Neuron (in vitro differentiated cells): ENCODE results near the gene CYTH3.

ENCODE experiments used
- H2AFZ ChIP-seq: one replicate; pipeline ENCODE4 v1.6.1; 2013; ENCODE audit warnings: low read depth, mild to moderate bottlenecking, inconsistent platforms, low read length, moderate library complexity
- H3K27me3 ChIP-seq: one replicate; pipeline ENCODE4 v1.6.1; 2013; ENCODE audit warnings: low read length; ENCODE audit not compliant: insufficient read depth
- H3K36me3 ChIP-seq: one replicate; pipeline ENCODE4 v1.6.1; 2013; ENCODE audit warnings: low read length; ENCODE audit not compliant: insufficient read depth
- H3K4me1 ChIP-seq: one replicate; pipeline ENCODE4 v1.6.1; 2013; ENCODE audit warnings: low read length; ENCODE audit not compliant: insufficient read depth
- H3K4me3 ChIP-seq: 2 replicates; pipeline ENCODE4 v1.5.1; 2013; ENCODE audit warnings: mild to moderate bottlenecking, low read length, moderate library complexity
- H3K9me3 ChIP-seq: one replicate; pipeline ENCODE4 v1.6.1; 2013; ENCODE audit warnings: low read length

Gene CYTH3

DNA sequence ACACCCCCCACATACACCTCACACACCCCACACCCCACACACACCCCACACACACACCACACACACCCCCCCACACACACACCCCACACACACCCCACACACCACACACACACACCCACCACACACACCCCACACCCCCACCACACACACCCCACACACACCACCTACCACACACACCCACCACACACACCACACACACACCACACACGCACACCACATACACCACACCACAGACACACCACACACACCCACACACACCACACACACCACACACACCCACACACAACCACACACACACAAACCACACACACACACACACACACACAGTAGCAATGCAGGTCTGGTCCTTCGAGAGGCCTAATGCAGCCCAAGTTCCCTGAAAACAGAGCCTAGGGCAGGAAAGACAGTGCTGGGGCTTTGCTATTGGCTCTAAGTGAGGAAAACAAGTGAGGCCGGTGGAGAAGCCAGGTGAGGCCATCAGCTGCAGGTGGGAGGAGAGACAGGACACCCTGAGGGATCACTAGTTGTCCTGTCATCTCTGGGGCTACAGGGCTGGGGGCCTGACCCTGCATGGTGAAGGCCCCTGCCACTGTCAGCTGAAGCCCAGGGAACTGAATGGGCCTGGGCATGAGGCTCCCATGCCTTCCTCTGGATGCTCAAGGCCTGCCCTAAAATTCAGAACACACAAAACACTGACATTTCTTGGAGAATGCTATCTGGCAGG lies 92.6 kb downstream of the CYTH3 start:
- Histone ChIP-seq H3K27me3 (no peaks in the 10 kb centered on the region), H3K4me1 (no peaks in the 10 kb centered on the region), H3K4me3 (no peak overlapping the region), H2AFZ (no peak overlapping the region), H3K36me3 (peaks cover 9% of the 10 kb centered on the region), H3K9me3 (no peaks in the 10 kb centered on the region)

DNA sequence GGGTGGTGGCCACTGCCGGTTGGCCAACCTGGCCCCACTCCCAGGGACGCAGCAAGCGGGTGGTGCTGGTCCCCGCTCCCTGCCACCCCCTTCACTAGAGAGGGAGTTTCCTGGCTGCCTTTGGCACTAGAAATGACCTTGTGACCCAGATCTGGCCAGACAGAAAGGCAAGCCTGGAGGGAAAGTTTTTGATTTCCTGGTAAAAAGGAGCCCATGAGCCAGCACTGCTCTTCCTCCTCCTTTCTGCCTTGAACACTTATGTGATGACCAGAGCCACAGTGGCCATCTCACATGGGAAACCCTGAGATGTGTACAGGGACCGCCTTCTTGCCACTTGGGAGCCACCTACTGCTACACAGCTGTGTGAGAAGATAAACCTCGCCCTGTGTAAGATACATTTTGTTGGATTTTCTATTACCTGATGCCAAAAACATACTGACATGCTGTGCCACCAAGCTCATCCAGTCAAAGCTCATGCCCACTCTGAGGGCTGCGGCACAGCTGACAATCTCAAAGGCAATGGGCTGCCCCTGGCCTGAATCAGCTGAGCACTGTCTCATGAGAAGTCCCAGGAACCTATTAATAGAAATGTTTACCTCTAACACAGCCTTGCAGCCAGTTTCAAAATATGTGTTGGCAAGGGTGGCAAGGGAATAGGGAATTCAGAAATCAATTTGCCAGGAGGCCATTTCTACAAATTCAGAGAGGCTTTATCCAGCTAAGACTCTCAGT lies 94.0 kb downstream of the CYTH3 start:
- Histone ChIP-seq H3K9me3 (no peaks in the 10 kb centered on the region), H3K4me3 (no peak overlapping the region), H3K27me3 (no peaks in the 10 kb centered on the region), H3K4me1 (no peaks in the 10 kb centered on the region), H2AFZ (no peak overlapping the region), H3K36me3 (peaks cover 10% of the 10 kb centered on the region)

DNA sequence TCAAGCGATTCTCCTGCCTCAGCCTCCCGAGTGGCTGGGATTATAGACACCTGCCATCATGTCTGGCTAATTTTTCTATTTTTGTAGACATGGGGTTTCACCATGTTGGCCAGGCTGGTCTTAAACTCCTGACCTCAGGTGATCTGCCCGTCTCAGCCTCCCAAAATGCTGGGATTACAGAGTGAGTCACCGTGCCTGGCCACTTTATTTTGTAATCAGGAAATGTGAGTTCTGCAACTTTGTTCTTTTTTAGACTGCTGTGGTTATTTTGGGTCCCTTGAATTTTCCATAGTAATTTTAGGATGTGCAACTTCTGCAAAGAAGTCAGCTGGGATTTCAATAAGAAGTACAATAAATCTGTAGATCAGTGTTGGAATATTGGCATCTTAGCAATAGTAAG lies 96.8 kb downstream of the CYTH3 start:
- Histone ChIP-seq H3K4me1 (no peaks in the 10 kb centered on the region), H3K36me3 (peaks cover 19% of the 10 kb centered on the region), H3K4me3 (no peak overlapping the region), H3K9me3 (no peaks in the 10 kb centered on the region), H2AFZ (no peak overlapping the region), H3K27me3 (no peaks in the 10 kb centered on the region)

DNA sequence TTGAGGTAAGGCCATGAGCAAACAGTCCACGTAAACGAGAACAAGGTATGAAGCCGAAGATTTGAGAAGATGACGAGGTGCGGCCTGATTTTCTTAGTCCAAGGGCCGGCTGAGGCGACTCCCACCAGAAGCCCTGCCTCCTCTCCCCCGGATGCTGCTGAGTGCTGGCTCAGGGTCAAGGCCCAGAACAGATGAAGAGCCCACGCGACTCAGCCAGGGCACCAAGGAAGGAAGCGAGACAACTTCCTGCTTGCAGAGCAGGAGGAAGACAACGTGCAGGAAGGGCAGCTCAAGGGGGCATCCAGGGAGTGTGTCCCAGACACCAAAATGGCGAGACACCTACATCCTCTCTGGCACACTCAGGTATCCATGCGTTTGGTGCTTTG lies 99.5 kb downstream of the CYTH3 start:
- Histone ChIP-seq H3K36me3 (peaks cover 28% of the 10 kb centered on the region), H3K4me1 (no peaks in the 10 kb centered on the region), H2AFZ (no peak overlapping the region)

DNA sequence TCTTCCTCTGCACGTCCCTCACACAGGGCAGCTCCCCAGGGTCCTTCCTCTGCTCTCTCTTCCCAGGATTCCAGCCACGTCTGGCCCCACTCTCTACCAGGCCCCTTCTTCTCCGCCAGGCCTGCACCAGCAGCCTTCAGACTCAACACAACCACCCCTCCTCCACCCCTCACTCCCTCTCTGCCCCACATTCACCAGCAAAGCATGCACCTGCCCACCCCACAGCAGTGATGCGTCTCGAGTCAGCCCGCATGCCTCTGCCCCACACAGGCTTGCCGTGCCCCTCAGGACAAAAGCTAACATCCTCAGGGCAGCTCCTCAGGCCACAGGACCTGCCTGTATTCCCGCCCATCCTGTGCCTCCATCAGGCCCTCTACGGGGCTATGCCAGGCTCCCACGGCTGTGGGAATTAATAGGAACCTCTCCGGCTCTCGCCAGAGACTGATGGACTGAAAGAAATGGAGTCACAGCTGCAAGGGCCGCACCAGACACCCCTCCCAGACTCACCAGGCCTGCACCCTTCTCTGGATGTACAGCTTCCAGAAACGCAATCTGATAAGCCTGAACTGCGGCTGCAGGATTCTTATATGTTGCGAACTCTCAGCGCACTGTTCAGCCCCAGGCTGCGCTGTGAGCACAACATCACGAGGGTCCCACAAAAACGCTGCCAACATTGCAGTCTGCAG lies 100.1 kb downstream of the CYTH3 start:
- no peak overlapping the region for H3K4me3 ChIP-seq
- peaks cover 26% of the 10 kb centered on the region for H3K36me3 ChIP-seq
- no peaks in the 10 kb centered on the region for H3K27me3 ChIP-seq
- H2AFZ ChIP-seq = no peak overlapping the region
- H3K4me1 ChIP-seq = no peaks in the 10 kb centered on the region
- no peaks in the 10 kb centered on the region for H3K9me3 ChIP-seq

More for the DNA sequence above, 99.5 kb downstream of the CYTH3 start:
- Histone ChIP-seq H3K27me3 (no peaks in the 10 kb centered on the region), H3K9me3 (no peaks in the 10 kb centered on the region), H3K4me3 (no peak overlapping the region)

DNA sequence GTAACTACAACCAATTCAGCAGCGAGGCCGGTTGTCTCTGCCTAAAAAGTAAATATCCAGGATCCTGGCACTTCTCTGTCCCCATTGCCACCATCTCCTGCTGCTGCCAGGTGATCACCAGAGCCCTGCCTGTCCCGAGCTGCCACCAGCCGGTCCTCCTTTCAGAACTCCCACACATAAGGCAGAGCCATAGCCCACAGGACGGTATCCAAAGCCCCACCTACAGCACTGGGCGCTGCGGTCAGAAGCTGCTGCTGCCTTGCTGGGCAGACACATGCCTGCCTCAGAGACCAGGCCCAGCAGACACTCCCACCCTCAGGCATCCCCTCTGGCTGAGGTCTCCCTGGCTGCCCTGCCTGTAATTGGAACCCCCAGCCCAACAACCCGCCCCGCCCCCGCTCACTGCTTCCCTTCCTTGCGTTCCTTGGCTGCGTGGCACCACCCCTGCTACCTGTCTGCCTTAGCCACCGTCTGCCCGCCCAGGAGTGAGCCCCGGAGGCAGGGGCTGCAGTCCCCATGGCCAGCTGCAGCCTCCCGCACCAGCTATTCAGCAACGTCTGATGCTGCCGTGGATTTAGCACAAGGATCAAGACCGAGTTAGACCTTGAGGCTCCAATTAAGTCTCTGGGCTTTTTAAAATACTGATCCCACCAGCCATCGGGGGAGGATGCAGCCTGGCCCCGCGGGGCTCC lies 100.7 kb downstream of the CYTH3 start:
- Histone ChIP-seq H3K27me3 (no peaks in the 10 kb centered on the region), H3K4me1 (no peaks in the 10 kb centered on the region), H3K4me3 (no peak overlapping the region), H2AFZ (no peak overlapping the region), H3K9me3 (no peaks in the 10 kb centered on the region), H3K36me3 (peaks cover 19% of the 10 kb centered on the region)

DNA sequence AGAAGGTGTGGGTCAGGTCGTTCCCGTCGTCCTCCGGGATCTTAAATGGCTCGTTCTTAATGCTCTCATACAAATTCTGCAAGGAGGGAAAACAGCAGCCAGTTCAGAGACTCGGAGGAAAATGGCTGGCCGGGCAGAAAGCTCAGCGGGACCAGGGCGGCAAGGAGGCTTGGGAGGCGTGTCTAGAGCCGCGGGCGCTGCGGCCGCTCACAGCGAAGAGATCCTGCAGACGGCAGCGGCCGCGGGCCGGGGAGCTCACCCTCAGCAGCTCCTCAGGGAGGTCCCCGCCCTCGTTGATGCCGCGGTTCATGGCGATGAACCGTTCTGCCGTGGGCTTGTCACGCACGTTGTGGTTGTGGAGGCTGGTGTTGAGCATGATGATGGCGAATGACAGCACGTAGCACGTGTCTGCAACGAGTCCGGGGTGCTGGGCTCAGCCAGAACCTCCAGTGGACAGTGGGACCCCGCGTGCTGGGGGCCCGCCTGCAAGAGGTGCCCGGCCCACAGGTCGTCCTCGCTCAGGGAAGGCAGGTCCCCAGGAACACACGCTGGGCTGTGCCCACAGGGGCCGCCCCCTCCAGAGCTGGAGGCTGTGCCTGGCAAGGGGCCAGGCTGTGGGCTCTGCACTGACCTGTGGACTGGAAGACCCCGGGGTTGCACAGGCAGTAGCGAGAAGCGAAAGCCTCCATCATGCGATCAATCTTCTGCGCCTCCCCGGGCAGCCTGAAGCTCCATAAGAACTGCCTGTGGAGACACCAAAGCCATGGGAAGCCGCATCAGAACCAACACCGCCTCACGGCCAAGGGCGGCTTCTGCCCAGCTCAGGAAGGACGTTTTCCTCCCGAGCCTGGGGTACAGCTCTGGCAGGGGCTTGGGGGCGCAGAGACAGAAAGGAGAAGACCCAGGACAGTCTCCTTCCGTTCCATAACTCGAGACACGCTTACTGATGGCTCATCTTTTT lies 101.6 kb downstream of the CYTH3 start:
- H3K4me3 ChIP-seq = no peak overlapping the region
- H3K4me1 ChIP-seq = no peaks in the 10 kb centered on the region
- H2AFZ ChIP-seq = no peak overlapping the region
- peaks cover 19% of the 10 kb centered on the region for H3K36me3 ChIP-seq
- no peaks in the 10 kb centered on the region for H3K27me3 ChIP-seq
- no peaks in the 10 kb centered on the region for H3K9me3 ChIP-seq

DNA sequence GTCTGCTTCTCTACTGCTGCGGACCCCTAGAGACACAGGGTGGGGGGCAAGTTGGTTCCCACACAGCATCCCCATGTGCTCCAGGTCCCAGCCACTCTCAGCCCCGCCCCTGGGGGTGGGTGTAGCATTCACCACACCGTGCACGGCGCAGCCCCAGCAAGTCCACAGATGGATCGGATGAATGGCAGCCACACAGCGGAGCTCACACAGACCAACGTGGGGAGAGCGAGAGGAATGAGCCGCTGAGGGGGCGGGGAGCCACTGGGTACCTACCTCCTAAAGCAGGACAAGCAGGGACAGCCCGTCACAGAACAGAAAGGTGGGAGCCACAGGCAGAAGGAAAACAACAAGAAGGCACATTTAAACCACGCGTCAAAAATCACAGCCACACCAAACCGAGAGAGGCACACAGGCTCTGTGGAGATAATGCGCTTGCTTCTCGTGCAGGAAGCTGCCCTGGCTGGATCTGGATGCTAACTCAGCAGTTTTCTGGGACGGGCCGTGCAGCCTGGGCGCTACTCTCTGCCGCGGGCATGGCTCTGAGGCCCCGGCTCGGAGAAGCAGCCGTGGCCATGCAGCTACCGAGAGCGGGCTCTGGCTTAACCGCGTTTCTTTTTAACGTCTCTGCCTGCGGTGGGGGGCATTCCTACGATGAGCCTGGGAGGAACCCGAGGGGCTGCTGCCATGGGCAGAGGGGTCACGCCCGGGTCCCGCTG lies 102.5 kb downstream of the CYTH3 start:
- Histone ChIP-seq H2AFZ (no peak overlapping the region), H3K4me1 (no peaks in the 10 kb centered on the region), H3K36me3 (peaks cover 22% of the 10 kb centered on the region), H3K4me3 (no peak overlapping the region), H3K9me3 (no peaks in the 10 kb centered on the region), H3K27me3 (no peaks in the 10 kb centered on the region)

DNA sequence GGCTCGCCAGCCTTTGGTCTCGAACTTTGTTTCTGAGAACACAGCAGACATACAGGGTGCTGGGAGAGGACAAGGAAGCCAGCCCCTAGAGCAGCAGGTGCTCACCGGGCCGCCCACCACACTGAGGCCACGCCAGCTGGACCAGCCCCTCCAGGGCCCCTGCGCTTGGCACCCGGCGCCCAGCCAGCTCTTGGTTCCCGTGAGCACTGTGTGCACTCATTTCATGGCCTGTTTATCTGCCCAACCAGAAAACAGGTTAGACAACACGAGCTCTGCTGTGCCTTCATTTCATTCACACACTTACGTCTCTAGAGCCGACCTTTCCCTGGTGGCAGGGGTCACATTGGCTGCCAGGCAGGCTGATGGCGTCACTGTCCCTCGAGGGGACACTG lies 104.0 kb downstream of the CYTH3 start:
- Histone ChIP-seq H2AFZ (no peak overlapping the region), H3K36me3 (peaks cover 32% of the 10 kb centered on the region), H3K9me3 (no peaks in the 10 kb centered on the region), H3K4me3 (no peak overlapping the region), H3K27me3 (no peaks in the 10 kb centered on the region), H3K4me1 (no peaks in the 10 kb centered on the region)

DNA sequence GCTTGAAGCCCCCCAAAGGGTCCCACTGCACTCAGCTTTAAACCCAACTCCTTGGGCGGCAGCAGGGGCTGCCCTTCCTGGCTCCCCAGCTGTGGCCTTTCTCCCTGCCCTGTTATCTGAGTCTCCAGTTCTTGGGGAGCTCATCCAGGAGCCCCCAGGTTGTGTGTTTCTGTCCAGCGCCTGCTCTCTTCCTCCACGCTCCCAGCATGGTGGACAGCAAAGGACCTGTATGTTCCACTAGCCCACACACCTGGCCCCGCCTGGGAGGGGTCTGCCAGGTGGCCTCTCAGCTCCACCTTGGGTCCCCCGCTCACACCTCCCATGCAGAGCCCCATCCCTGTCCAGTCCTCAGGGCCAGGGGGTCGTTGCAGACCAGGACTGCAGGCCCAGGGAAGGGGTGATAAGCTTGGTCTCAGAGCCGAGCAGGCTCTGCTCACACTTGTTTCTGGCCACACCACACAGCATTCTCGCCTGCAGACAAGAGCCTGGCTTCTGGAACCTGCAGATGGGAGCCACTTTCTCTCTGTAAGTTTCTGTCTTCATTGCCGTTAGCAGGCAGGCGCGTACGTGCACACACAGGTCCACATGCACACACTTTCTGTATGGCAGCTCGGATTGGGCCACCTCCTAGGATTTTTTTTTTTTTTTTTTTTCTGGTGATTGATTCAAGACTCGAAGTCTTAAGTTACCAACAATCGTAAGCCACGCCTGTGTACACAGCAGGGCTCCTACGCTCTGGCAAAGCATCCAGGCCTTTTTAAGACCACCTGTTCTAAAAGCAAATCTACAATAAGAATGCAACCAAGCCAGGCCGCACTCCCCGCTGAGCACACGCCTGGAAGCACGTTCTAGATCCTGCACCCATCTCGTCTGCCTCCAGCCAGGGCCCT lies 104.6 kb downstream of the CYTH3 start:
- Histone ChIP-seq H3K27me3 (no peaks in the 10 kb centered on the region), H2AFZ (no peak overlapping the region), H3K36me3 (peaks cover 29% of the 10 kb centered on the region)

DNA sequence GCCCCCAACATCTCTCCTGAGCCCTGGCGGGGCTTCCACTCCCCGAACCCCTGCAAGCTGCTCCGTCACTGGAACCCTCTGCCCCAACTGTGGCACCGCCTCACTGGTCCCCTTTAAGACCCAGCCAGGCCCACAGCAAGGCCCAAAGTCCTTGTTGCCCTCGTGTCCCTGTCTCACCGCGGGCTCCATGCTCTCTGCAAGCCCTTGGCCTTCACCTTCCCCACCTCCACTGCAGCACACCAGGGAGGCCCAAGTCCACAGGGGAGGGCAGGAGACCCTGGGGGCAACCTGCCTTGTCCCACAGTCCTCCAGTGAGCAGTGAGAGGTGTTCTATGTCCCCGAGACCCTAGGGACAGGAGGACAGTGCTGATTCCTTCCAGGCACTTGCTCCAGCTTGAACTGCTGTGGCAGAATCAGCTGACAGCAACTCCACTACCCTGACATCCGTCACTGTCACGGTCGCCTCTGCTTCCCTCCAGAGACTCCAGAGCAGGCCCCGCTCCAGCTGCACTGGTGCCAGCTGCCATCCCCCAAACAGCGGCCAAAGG lies 105.3 kb downstream of the CYTH3 start:
- no peak overlapping the region for H2AFZ ChIP-seq
- H3K27me3 ChIP-seq = no peaks in the 10 kb centered on the region
- no peak overlapping the region for H3K4me3 ChIP-seq
- H3K4me1 ChIP-seq = no peaks in the 10 kb centered on the region
- no peaks in the 10 kb centered on the region for H3K9me3 ChIP-seq
- H3K36me3 ChIP-seq = peaks cover 33% of the 10 kb centered on the region

More for the DNA sequence above, 104.6 kb downstream of the CYTH3 start:
- Histone ChIP-seq H3K4me3 (no peak overlapping the region), H3K9me3 (no peaks in the 10 kb centered on the region), H3K4me1 (no peaks in the 10 kb centered on the region)
